HepG2 (cell line): ENCODE results near the gene CEP104. TPM values are rescaled to one million over a fixed set of nuclear protein-coding genes. Genes with fewer than 3 reads are reported as not detected.

Experiments
- ARNTL ChIP-seq: sonication (generic); formaldehyde crosslinking; IDR thresholded peaks from 2 replicates; pipeline ENCODE4 v1.4.0; 2020; ENCODE audit warnings: mild to moderate bottlenecking, missing genetic modification reagents
- CCDC6 ChIP-seq: sonication (generic); formaldehyde crosslinking; IDR thresholded peaks from 2 replicates; pipeline ENCODE4 v1.8.1; 2022; ENCODE audit warnings: mild to moderate bottlenecking, missing genetic modification reagents, moderate library complexity
- CREM ChIP-seq, 2 experiments: sonication (generic) in 1 of 2; formaldehyde crosslinking in 1 of 2; IDR thresholded peaks; 2 replicates each; pipeline versions ENCODE4 v1.4.0 to v1.6.1; 2016 to 2020; ENCODE audit warnings: antibody characterized with exemption in 1 of 2, mild to moderate bottlenecking in 1 of 2, missing genetic modification reagents in 1 of 2
- FIP1L1 ChIP-seq: fragments of 200-400 bp; formaldehyde crosslinking; IDR thresholded peaks from 2 replicates; pipeline ENCODE4 v1.6.1; 2018; ENCODE audit warnings: low read depth, mild to moderate bottlenecking, low read length, moderate library complexity, borderline replicate concordance; ENCODE audit not compliant: insufficient read depth
- FOSL1 ChIP-seq: sonication (generic); formaldehyde crosslinking; IDR thresholded peaks from 2 replicates; pipeline ENCODE4 v1.9.0; 2021; ENCODE audit warnings: missing genetic modification reagents, borderline replicate concordance
- HNRNPH1 ChIP-seq: fragments of 200-400 bp; formaldehyde crosslinking; optimal IDR thresholded peaks from 2 replicates; pipeline ENCODE3; 2017; ENCODE audit warnings: mild to moderate bottlenecking, low read depth, low read length
- RCOR2 ChIP-seq: IDR thresholded peaks from 2 replicates; pipeline ENCODE4 v1.6.1; 2016; ENCODE audit warnings: missing biosample characterization, missing genetic modification reagents
- SIN3A ChIP-seq: IDR thresholded peaks from 2 replicates; pipeline ENCODE4 v1.6.1; 2011; ENCODE audit warnings: low read depth, mild to moderate bottlenecking, control low read depth, low read length, borderline replicate concordance
- ZNF207 ChIP-seq: fragments of 450-650 bp; IDR thresholded peaks from 2 replicates; pipeline ENCODE4 v1.6.1; 2016; ENCODE audit warnings: antibody characterized with exemption, borderline replicate concordance
- ZNF282 ChIP-seq: fragments of 450-650 bp; IDR thresholded peaks from 2 replicates; pipeline ENCODE4 v1.6.1; 2018; ENCODE audit not compliant: partially characterized antibody
- ZNF337 ChIP-seq: sonication (generic); formaldehyde crosslinking; IDR thresholded peaks from 2 replicates; pipeline ENCODE4 v1.5.1; 2020; ENCODE audit warnings: missing genetic modification reagents, low read depth, mild to moderate bottlenecking, borderline replicate concordance
- ZNF652 ChIP-seq: IDR thresholded peaks from 2 replicates; pipeline ENCODE4 v1.6.1; 2016; ENCODE audit warnings: low read depth, borderline replicate concordance
- ZSCAN9 ChIP-seq: IDR thresholded peaks from 2 replicates; pipeline ENCODE4 v1.6.1; 2016; ENCODE audit warnings: borderline replicate concordance
- polyA plus RNA-seq, 8 experiments: library from polyadenylated mRNA; depleted of rRNA in 3 of 8; stranded (reverse) in 7 of 8; unstranded in 1 of 8; fragments of >200 nt; fragmentation: Illumina TruSeq in 4 of 8; extraction: Trizol in 4 of 8; gene quantifications; 2 replicates each; pipeline versions ENCODE4 v1.2.1 to v1.2.3, GENCODE V29; 2011 to 2016; ENCODE audit warnings: low read depth in 4 of 8, missing spikeins in 1 of 8, mixed read lengths in 1 of 8; ENCODE audit not compliant: insufficient read depth in 1 of 8
- total RNA-seq, 5 experiments: library from RNA; depleted of rRNA; stranded (reverse); fragments of >200 nt; fragmentation: Illumina TruSeq; extraction: Trizol; gene quantifications; 2 replicates each; pipeline ENCODE4 v1.2.3, GENCODE V29; 2016; ENCODE audit warnings: low read depth in 1 of 5
- TF ChIP-seq, protein P1 (sequence below): sonication (generic); formaldehyde crosslinking; IDR thresholded peaks from 2 replicates; pipeline ENCODE4 v1.4.0; 2020; ENCODE audit warnings: missing genetic modification reagents
- TF ChIP-seq, protein P2 (sequence below), 2 experiments: sonication (generic) in 1 of 2; formaldehyde crosslinking in 1 of 2; IDR thresholded peaks; 2 replicates each; pipeline versions ENCODE4 v1.4.0 to v1.6.1; 2018 to 2020; ENCODE audit warnings: missing genetic modification reagents in 2 of 2, borderline replicate concordance in 1 of 2, low read depth in 1 of 2, mild to moderate bottlenecking in 1 of 2, missing biosample characterization in 1 of 2
- TF ChIP-seq, protein P3 (sequence below): sonication (generic); formaldehyde crosslinking; IDR thresholded peaks from 2 replicates; pipeline ENCODE4 v1.9.0; 2022; ENCODE audit warnings: low read depth, missing genetic modification reagents
- TF ChIP-seq, protein P4 (sequence below): sonication (generic); formaldehyde crosslinking; IDR thresholded peaks from 2 replicates; pipeline ENCODE4 v1.5.1; 2020; ENCODE audit warnings: missing genetic modification reagents, mild to moderate bottlenecking, borderline replicate concordance

Gene CEP104
- total and polyA plus RNA-seq, 2 of the 13 experiments (the other 11 are each of a cell fraction or from before 2014, with no cell fraction given): 20.4 to 30.1 TPM

DNA sequence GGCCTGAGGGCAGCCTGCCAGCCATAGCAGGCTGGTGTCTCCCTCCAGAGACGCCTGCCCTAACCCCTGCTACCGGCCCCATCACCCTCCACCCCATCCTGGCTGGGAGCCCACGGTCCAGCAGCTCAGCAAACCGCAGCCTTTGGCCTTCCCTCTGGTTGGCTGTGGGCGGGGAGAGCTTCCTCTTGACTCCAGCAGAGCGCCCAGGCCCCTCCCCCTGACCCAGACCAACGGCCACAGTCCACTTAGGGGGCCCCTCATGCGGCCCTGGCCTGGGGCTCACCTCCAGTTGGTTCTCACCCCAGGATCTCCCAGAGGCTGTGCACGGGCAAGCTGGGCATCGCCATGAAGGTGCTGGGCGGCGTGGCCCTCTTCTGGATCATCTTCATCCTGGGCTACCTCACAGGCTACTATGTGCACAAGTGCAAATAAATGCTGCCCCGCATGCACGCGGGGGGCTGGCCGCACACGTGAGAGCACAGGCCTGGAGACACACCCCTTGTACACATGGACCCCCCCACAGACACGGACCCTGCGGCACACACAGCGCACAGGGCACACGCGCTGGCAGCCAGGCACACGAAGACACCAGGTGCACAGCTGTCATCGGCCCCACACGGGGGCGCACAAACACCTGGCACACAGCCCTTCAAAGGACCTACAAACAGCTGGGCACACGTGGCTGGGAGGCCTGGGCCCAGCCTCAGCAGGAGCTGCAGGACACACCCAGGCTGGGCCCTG is 81.4 kb downstream of the CEP104 start (continued):
- TF ChIP-seq, protein P1, sequence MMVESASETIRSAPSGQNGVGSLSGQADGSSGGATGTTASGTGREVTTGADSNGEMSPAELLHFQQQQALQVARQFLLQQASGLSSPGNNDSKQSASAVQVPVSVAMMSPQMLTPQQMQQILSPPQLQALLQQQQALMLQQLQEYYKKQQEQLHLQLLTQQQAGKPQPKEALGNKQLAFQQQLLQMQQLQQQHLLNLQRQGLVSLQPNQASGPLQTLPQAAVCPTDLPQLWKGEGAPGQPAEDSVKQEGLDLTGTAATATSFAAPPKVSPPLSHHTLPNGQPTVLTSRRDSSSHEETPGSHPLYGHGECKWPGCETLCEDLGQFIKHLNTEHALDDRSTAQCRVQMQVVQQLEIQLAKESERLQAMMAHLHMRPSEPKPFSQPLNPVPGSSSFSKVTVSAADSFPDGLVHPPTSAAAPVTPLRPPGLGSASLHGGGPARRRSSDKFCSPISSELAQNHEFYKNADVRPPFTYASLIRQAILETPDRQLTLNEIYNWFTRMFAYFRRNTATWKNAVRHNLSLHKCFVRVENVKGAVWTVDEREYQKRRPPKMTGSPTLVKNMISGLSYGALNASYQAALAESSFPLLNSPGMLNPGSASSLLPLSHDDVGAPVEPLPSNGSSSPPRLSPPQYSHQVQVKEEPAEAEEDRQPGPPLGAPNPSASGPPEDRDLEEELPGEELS (CRISPR knock-in tag): peak; percentile 52
- TF ChIP-seq ZNF652 (CRISPR knock-in tag) (no peak), HNRNPH1 (no peak), ARNTL (CRISPR knock-in tag) (peak; percentile 97), FIP1L1 (0 out of 2 replicates have a peak, but pooled peaks have one; percentile 33), ZSCAN9 (CRISPR knock-in tag) (peak; percentile 92), ZNF207 (no peak), FOSL1 (CRISPR knock-in tag) (0 out of 2 replicates have a peak, but pooled peaks have one; percentile 19), RCOR2 (CRISPR knock-in tag) (no peak), CREM (IDR thresholded peaks at IDR 0.05) (peak; percentile 17; the same call in 1 of the 2 replicates), CREM (CRISPR knock-in tag; IDR thresholded peaks at IDR 0.05) (no peak), CCDC6 (CRISPR knock-in tag) (peak; percentile 69; the same call in 1 of the 2 replicates), ZNF337 (no peak), ZNF282 (no peak), SIN3A (peak; percentile 41; the same call in 1 of the 2 replicates)
- TF ChIP-seq, protein P2, sequence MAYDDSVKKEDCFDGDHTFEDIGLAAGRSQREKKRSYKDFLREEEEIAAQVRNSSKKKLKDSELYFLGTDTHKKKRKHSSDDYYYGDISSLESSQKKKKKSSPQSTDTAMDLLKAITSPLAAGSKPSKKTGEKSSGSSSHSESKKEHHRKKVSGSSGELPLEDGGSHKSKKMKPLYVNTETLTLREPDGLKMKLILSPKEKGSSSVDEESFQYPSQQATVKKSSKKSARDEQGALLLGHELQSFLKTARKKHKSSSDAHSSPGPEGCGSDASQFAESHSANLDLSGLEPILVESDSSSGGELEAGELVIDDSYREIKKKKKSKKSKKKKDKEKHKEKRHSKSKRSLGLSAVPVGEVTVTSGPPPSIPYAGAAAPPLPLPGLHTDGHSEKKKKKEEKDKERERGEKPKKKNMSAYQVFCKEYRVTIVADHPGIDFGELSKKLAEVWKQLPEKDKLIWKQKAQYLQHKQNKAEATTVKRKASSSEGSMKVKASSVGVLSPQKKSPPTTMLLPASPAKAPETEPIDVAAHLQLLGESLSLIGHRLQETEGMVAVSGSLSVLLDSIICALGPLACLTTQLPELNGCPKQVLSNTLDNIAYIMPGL (CRISPR knock-in tag; IDR thresholded peaks at IDR 0.05; ENCODE audit: borderline replicate concordance in 1 of 2, low read depth in 1 of 2): peak; percentile 82; a peak in 3 of 4 replicates
- TF ChIP-seq, protein P3, sequence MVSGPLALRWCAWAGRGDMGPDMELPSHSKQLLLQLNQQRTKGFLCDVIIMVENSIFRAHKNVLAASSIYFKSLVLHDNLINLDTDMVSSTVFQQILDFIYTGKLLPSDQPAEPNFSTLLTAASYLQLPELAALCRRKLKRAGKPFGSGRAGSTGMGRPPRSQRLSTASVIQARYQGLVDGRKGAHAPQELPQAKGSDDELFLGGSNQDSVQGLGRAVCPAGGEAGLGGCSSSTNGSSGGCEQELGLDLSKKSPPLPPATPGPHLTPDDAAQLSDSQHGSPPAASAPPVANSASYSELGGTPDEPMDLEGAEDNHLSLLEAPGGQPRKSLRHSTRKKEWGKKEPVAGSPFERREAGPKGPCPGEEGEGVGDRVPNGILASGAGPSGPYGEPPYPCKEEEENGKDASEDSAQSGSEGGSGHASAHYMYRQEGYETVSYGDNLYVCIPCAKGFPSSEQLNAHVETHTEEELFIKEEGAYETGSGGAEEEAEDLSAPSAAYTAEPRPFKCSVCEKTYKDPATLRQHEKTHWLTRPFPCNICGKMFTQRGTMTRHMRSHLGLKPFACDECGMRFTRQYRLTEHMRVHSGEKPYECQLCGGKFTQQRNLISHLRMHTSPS (CRISPR knock-in tag): peak; percentile 97
- TF ChIP-seq, protein P4, sequence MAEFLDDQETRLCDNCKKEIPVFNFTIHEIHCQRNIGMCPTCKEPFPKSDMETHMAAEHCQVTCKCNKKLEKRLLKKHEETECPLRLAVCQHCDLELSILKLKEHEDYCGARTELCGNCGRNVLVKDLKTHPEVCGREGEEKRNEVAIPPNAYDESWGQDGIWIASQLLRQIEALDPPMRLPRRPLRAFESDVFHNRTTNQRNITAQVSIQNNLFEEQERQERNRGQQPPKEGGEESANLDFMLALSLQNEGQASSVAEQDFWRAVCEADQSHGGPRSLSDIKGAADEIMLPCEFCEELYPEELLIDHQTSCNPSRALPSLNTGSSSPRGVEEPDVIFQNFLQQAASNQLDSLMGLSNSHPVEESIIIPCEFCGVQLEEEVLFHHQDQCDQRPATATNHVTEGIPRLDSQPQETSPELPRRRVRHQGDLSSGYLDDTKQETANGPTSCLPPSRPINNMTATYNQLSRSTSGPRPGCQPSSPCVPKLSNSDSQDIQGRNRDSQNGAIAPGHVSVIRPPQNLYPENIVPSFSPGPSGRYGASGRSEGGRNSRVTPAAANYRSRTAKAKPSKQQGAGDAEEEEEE (CRISPR knock-in tag): no peak
